GM10248 (cell line): Measurements from ENCODE around the gene EGFL8.

Experiments used
- CTCF ChIA-PET: fragments of 300-600 bp; sonication (Branson Sonifier 250); formaldehyde crosslinking; extraction: SDS; loops from one replicate; lab custom pipeline; 2021; ENCODE audit warnings: antibody characterized with exemption; lab: Yijun Ruan, JAX
- POLR2A ChIA-PET: fragments of 350-650 bp; sonication (Branson Sonifier 250); formaldehyde crosslinking; extraction: SDS; loops from one replicate; lab custom pipeline; 2020; ENCODE audit warnings: antibody characterized with exemption; lab: Yijun Ruan, JAX
- DNase-seq: peaks from one replicate; pipeline ENCODE4 v3.0.0; 2012; ENCODE audit errors: extremely low spot score
- TF ChIP-seq, protein P1 (sequence below): IDR thresholded peaks from 2 replicates; pipeline ENCODE4 v1.5.1; 2012; ENCODE audit warnings: mild to moderate bottlenecking, low read depth; ENCODE audit errors: extremely low read depth, missing control alignments, control extremely low read depth

EGFL8 gene

DNA sequence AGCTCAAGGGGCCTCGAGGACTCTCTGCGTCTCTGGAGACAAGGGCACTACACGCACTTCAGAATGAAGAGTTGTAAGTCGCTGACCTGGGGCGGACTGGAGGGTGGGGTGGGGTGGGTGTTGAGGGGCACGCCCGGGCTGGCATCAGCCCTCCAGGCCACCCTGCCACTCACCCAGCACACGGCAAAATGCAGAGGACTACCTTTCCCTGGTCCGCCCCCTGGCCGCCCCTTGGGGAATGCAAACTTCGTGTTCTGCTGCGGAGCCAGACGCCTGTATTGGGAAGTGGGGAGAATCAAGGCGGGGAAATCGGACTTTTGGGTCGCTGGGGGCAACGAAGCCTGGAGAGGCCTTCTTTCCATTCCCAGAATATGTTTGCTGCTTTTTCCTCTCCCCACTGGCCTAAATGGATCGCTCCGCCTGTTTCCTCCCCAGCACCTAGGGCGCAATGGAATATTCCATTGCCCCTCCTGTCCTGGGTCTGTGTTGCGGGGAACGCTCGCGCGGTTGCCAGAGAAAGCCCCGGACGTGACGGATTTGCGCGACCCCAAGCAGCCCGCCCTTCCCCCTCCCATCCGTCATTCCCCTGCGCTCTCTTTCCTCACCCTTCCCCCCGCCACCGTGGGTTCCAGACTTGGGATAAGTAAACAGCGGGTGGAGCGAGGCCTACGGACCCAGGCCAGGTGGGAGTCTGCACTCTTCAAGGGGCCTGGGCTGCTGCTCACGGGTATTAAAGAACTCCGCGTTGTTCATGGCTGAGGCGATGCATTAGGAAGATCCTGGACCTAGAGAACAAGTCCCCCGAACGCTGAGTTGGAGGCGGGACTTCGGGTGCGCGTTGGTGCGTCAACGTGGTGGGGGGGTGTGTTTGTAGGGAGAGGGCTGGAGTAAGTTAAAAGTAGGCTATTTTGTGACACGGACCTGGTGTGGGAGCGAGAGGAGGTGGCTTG, 10.6 kb upstream of the EGFL8 start, which contains the start of gene PPT2:
Gene PPT2, plus strand, starts transcription at position 578 of the 950 bp plus-strand sequence. CDS start 454 bp downstream, outside the sequence.
- peak; percentile 70 for DNase-seq
- ChIA-PET CTCF (interaction anchor here (0.8 to 2.0 kb wide), 6 partner anchors 11 to 106 kb away, joined by 3 to 7 read pairs (median 4); partner anchors contain the start of gene EGFL8), POLR2A (interaction anchor here (0.6 kb wide), 1 partner anchor 22 kb away, joined by 3 read pairs; the partner anchor contains the start of gene AGPAT1)
- TF ChIP-seq, protein P1, sequence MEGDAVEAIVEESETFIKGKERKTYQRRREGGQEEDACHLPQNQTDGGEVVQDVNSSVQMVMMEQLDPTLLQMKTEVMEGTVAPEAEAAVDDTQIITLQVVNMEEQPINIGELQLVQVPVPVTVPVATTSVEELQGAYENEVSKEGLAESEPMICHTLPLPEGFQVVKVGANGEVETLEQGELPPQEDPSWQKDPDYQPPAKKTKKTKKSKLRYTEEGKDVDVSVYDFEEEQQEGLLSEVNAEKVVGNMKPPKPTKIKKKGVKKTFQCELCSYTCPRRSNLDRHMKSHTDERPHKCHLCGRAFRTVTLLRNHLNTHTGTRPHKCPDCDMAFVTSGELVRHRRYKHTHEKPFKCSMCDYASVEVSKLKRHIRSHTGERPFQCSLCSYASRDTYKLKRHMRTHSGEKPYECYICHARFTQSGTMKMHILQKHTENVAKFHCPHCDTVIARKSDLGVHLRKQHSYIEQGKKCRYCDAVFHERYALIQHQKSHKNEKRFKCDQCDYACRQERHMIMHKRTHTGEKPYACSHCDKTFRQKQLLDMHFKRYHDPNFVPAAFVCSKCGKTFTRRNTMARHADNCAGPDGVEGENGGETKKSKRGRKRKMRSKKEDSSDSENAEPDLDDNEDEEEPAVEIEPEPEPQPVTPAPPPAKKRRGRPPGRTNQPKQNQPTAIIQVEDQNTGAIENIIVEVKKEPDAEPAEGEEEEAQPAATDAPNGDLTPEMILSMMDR: no peak

DNA sequence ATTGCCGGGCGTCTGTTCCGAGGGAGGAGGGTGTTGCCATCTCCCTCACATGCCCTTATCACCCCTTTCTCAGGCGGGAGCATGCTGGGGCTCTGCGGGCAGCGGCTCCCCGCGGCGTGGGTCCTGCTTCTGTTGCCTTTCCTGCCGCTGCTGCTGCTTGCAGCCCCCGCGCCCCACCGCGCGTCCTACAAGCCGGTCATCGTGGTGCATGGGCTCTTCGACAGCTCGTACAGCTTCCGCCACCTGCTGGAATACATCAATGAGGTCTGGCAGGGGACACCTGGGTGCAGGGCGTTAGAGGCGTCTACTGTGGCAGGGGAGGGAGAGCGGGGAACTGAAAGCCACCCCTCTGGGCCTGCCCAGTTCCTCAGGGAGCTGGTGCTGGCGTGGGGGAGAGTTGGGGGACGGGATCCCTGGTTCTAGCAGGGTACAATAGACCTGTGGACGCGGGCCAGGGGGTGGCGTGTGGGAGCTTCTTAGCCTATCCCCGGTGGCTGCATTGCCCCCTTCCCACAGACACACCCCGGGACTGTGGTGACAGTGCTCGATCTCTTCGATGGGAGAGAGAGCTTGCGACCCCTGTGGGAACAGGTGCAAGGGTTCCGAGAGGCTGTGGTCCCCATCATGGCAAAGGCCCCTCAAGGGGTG, 9.8 kb upstream of the EGFL8 start:
- TF ChIP-seq, protein P1: peak; percentile 78
- peak; percentile 86 for DNase-seq
- ChIA-PET POLR2A (interaction anchor here (0.6 kb wide), 1 partner anchor 21 kb away, joined by 3 read pairs; the partner anchor contains the start of gene AGPAT1), CTCF (interaction anchor here (0.8 to 1.3 kb wide), 5 partner anchors 10 to 107 kb away, joined by 3 to 5 read pairs (median 4); partner anchors contain the start of gene EGFL8)

DNA sequence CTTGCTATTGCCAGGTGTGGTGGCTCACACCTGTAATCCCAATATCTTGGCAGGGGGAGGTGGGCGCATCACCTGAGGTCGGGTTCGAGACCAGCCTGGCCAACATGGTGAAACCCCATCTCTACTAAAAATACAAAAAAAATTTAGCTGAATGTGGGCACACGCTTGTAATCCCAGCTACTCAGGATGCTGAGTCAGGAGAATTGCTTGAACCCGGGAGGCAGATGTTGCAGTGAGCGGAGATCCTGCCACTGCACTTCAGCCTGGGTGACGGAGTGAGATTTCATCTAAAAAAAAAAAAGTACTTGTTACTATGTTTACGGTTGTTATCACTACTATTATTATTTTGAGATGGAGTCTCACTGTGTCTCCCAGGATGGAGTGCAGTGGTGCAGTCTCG, 7.5 kb upstream of the EGFL8 start:
- DNase-seq: no peak
- TF ChIP-seq, protein P1: no peak
- ChIA-PET POLR2A (no interaction called here), CTCF (no interaction called here)

DNA sequence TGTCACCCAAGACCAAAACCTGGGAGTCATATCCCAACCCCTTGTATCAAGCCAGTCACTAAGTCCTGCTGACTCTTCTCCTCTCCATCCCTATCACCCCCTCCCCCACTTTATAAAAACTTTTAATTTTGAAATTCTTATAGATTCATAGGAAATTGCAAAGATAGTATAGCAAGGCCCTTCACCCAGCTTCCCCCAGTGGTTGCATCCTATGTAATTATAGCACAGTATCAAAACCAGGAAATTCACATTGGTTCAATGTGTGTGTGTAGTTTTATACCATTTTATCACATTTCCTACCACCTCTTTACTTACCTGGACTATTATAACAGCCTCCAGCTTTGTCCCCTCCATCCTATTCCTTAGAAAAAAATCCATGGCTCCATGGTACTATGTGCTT, 6.3 kb upstream of the EGFL8 start:
- ChIA-PET POLR2A (no interaction called here), CTCF (interaction anchor here (0.9 kb wide), 2 partner anchors 9 to 70 kb away, joined by 3 read pairs; no protein-coding TSS in a partner anchor)
- TF ChIP-seq, protein P1: no peak
- no peak for DNase-seq

DNA sequence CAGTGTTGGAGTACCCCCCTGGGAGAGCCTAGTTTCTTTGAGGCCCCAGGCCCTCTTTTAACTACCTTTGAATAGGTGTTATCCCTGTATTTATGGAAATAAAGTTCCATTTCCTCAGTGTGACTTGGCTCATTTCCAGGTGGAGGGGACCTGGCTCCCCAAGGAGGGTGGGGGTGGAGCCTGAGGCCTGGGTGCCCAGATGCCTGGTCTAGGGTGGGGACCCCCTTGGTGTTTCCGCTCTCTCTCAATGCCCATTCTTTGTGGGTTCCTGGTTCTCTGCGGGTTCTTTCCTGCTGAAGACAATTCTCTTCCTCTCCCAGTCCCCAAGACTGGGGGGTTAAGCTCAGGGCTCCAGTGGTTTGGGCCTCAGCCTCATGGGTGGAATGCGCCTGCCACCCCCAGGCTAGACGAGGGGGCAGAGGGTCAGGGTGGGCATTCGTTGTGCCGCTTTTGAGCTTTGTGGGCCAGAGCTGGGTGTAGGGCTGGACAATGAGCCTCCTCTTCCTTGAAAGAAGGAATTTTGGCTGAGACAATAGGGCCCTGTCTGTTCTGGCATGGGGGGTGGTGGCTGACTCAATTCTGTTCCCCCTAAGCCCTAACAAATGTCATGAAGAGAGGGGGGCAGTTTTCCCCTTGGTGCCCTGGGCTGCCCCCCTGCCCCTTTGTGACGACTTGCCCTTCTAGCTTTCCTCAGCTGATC, 686 bp upstream of the EGFL8 start:
- TF ChIP-seq, protein P1: no peak
- POLR2A ChIA-PET: no interaction called here
- DNase-seq: no peak
- CTCF ChIA-PET: interaction anchor here (1.3 to 2.6 kb wide), 2 partner anchors 33 to 45 kb away, joined by 4 to 9 read pairs; no protein-coding TSS in a partner anchor
